Liver (tissue), 3 donors: Measurements from ENCODE around the gene ORM2.

Experiments
- EGR1 ChIP-seq, 2 donors: IDR thresholded peaks; 2 replicates each; pipeline ENCODE4 v1.6.1; 2016 to 2018; ENCODE audit warnings: antibody characterized with exemption in 2 of 2, low read depth in 2 of 2
- GABPA ChIP-seq, 2 donors: IDR thresholded peaks in 1 of 2; conservative IDR thresholded peaks in 1 of 2; 2 replicates each; pipeline ENCODE4 v1.6.1; 2016; ENCODE audit warnings: antibody characterized with exemption in 2 of 2, mild to moderate bottlenecking in 1 of 2, moderate library complexity in 1 of 2
- HNF4G ChIP-seq: IDR thresholded peaks from 2 replicates; pipeline ENCODE4 v1.6.1; 2016; ENCODE audit warnings: antibody characterized with exemption
- JUND ChIP-seq, 2 donors: IDR thresholded peaks; 2 replicates each; pipeline ENCODE4 v1.6.1; 2016; ENCODE audit warnings: antibody characterized with exemption in 2 of 2
- RAD21 ChIP-seq, 2 donors: IDR thresholded peaks; 2 replicates each; pipeline ENCODE4 v1.6.1; 2016; ENCODE audit warnings: antibody characterized with exemption in 2 of 2, mild to moderate bottlenecking in 2 of 2
- SP1 ChIP-seq: IDR thresholded peaks from 2 replicates; pipeline ENCODE4 v1.6.1; 2018; ENCODE audit warnings: antibody characterized with exemption, mild to moderate bottlenecking
- YY1 ChIP-seq: IDR thresholded peaks from 2 replicates; pipeline ENCODE4 v1.6.1; 2016; ENCODE audit warnings: antibody characterized with exemption, mild to moderate bottlenecking
- TF ChIP-seq, protein P1 (sequence below): fragments of 150-350 bp; IDR thresholded peaks from 2 replicates; pipeline ENCODE4 v1.5.1; 2017; ENCODE audit warnings: improper control_type of control experiment, low read depth, low read length; ENCODE audit not compliant: missing input control
- TF ChIP-seq, protein P2 (sequence below): IDR thresholded peaks from 2 replicates; pipeline ENCODE4 v1.6.1; 2016; ENCODE audit warnings: antibody characterized with exemption
- TF ChIP-seq, protein P3 (sequence below): IDR thresholded peaks from 2 replicates; pipeline ENCODE4 v1.6.1; 2016; ENCODE audit warnings: antibody characterized with exemption, mild to moderate bottlenecking
- TF ChIP-seq, protein P4 (sequence below): IDR thresholded peaks from 2 replicates; pipeline ENCODE4 v1.6.1; 2016; ENCODE audit warnings: antibody characterized with exemption
- donor health status: healthy.
- donor health status: healthy.

DNA sequence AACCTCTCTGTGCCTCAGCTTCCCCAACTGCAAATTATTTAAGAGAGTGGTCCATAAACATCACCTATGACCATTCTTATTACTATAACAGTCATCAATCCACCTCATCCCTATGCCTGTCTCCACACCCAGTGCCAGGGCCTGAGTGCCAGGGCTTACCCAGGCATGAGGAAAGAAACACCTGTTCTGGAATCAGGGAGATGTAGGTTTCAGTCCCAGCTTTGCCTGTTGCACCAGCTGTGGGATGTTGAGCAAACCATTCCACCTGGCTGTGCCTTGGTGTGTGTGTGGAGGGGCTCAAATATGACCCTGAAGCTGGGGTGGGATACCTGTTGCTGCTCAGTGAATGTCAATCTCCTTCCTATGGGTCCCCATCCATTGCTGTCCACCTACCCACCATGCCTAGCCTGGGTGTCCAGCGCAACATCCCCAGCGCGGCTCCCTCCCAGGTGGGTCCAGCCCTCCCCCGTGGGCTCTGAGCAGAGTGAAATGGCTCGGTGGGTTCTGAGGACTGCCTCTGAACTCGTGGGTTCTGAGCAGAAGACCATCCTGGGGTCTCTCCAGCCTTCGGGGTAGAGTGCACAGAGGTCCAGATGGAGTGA lies 41.8 kb downstream of the ORM2 start:
- TF ChIP-seq, protein P1, sequence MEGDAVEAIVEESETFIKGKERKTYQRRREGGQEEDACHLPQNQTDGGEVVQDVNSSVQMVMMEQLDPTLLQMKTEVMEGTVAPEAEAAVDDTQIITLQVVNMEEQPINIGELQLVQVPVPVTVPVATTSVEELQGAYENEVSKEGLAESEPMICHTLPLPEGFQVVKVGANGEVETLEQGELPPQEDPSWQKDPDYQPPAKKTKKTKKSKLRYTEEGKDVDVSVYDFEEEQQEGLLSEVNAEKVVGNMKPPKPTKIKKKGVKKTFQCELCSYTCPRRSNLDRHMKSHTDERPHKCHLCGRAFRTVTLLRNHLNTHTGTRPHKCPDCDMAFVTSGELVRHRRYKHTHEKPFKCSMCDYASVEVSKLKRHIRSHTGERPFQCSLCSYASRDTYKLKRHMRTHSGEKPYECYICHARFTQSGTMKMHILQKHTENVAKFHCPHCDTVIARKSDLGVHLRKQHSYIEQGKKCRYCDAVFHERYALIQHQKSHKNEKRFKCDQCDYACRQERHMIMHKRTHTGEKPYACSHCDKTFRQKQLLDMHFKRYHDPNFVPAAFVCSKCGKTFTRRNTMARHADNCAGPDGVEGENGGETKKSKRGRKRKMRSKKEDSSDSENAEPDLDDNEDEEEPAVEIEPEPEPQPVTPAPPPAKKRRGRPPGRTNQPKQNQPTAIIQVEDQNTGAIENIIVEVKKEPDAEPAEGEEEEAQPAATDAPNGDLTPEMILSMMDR: no peak
- TF ChIP-seq SP1 (no peak), GABPA (IDR thresholded peaks at IDR 0.05 in 1 of 2, conservative IDR thresholded peaks at IDR 0.05 in 1 of 2) (no peak), RAD21 (IDR thresholded peaks at IDR 0.05) (no peak), YY1 (no peak), EGR1 (IDR thresholded peaks at IDR 0.05; ENCODE audit: low read depth in 2 of 2) (no peak), JUND (IDR thresholded peaks at IDR 0.05) (no peak), HNF4G (no peak)
- TF ChIP-seq, protein P2, sequence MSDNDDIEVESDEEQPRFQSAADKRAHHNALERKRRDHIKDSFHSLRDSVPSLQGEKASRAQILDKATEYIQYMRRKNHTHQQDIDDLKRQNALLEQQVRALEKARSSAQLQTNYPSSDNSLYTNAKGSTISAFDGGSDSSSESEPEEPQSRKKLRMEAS: no peak
- TF ChIP-seq, protein P3, sequence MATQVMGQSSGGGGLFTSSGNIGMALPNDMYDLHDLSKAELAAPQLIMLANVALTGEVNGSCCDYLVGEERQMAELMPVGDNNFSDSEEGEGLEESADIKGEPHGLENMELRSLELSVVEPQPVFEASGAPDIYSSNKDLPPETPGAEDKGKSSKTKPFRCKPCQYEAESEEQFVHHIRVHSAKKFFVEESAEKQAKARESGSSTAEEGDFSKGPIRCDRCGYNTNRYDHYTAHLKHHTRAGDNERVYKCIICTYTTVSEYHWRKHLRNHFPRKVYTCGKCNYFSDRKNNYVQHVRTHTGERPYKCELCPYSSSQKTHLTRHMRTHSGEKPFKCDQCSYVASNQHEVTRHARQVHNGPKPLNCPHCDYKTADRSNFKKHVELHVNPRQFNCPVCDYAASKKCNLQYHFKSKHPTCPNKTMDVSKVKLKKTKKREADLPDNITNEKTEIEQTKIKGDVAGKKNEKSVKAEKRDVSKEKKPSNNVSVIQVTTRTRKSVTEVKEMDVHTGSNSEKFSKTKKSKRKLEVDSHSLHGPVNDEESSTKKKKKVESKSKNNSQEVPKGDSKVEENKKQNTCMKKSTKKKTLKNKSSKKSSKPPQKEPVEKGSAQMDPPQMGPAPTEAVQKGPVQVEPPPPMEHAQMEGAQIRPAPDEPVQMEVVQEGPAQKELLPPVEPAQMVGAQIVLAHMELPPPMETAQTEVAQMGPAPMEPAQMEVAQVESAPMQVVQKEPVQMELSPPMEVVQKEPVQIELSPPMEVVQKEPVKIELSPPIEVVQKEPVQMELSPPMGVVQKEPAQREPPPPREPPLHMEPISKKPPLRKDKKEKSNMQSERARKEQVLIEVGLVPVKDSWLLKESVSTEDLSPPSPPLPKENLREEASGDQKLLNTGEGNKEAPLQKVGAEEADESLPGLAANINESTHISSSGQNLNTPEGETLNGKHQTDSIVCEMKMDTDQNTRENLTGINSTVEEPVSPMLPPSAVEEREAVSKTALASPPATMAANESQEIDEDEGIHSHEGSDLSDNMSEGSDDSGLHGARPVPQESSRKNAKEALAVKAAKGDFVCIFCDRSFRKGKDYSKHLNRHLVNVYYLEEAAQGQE: no peak
- TF ChIP-seq, protein P4, sequence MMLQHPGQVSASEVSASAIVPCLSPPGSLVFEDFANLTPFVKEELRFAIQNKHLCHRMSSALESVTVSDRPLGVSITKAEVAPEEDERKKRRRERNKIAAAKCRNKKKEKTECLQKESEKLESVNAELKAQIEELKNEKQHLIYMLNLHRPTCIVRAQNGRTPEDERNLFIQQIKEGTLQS: no peak
